ENCODE measurements around the gene AIG1. TPM values are rescaled to one million over a fixed set of nuclear protein-coding genes. Genes with fewer than 3 reads are reported as not detected.
"Not testable (repeated sequence)": the region's sequence is repeated elsewhere in the genome, so short reads cannot be mapped to it uniquely, and the experiment has no call there.

The AIG1 gene
- total RNA-seq, 4 donors from 2014 or later = 18.1 to 47.3 (median 22.9) TPM

DNA sequence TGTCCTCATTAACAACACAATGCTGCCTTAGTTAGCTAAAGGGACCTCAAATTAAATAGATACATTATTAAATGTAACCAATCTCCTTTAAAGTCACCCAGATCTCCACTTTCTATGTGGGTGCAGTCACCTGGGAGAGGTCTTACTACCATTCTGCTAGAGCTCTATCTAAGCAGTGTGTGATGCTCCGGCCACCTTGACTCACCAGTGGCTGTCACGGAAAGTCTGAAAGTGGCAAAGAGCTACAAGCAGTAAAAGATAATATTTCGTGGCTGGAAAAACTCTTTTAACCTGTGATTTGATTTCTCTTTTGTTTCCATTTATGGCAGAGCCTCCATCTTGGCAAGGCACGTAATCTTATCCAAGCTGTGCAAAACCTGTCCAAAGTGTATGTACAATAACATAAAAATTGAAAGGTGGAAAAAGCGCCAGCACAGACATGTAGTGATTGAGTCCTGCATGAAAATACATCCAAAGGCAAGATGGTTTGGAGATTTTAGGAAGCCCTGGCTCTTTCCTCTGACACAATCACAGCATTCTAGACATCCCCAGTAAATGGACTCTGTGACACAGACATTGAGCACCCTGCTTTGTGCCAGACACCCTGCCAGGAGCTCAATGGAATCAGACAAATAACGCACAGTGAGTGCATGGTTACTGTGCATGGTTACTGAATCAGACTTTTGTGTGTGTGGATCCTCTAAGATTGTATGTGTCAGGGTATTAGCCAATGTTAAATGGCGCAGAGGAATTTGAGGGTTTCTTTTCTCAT is 273.2 kb downstream of the AIG1 start:
- no peak for ATAC-seq (ENCODE audit: low FRiP score)

DNA sequence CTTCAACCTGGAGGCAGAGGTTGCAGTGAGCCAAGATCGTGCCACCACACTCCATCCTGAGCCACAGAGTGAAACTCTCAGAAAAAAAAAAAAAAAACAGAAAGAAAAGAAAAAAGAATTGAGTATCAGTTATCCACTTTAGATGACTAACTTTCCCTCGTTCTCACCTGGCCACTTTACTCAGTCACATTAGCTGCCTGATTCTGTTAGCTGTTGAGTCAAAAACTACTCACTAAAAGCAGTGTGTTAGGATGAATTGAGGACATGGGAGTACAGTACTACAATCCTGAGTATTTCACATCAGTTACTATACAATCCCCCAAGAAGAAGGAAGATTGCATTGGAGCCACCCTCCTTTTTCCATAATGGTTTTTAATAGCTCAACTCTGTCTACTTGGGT is 275.2 kb downstream of the AIG1 start:
- DNase-seq (ENCODE audit: low spot score) = no peak
- no peak for ATAC-seq (ENCODE audit: low FRiP score)
- TF ChIP-seq, protein P1, sequence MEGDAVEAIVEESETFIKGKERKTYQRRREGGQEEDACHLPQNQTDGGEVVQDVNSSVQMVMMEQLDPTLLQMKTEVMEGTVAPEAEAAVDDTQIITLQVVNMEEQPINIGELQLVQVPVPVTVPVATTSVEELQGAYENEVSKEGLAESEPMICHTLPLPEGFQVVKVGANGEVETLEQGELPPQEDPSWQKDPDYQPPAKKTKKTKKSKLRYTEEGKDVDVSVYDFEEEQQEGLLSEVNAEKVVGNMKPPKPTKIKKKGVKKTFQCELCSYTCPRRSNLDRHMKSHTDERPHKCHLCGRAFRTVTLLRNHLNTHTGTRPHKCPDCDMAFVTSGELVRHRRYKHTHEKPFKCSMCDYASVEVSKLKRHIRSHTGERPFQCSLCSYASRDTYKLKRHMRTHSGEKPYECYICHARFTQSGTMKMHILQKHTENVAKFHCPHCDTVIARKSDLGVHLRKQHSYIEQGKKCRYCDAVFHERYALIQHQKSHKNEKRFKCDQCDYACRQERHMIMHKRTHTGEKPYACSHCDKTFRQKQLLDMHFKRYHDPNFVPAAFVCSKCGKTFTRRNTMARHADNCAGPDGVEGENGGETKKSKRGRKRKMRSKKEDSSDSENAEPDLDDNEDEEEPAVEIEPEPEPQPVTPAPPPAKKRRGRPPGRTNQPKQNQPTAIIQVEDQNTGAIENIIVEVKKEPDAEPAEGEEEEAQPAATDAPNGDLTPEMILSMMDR (IDR thresholded peaks at IDR 0.05) = no peak

More for the DNA sequence above, 273.2 kb downstream of the AIG1 start:
- DNase-seq (ENCODE audit: low spot score) = no peak
- TF ChIP-seq, protein P1 (IDR thresholded peaks at IDR 0.05) = no peak

DNA sequence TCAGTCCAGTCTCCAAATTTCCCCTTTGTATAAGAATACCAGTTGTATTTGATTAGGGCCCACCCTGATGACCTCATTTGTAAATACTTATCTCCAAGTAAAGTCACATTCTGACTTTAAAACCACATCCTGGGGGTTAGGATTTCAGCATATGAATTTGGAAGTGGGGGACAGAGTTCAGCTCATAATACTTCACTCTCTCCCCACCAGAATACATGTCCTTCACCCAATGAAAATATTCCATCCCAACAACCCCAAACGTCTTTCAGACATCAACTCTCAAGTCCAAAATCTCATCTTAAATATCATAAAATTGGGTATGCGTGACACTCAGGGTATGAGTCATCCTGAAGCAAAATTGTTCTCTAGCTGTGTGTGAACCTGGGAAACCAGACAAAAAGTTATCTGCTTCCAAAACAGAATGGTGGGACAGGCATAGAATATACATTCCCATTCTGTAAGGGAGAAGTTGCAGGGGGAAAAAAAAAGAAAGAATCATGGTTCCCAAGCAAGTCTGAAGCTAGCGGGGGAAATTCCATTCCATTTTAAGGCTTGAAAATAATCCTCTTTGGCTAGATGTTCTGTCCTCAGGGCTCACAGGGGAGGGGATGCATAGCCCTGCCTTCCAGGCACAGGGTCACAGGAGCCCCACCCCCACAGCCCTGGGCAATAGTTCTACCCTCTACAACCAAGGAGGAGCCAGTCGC is 275.9 kb downstream of the AIG1 start:
- TF ChIP-seq, protein P1 (IDR thresholded peaks at IDR 0.05) = no peak
- no peak for ATAC-seq (ENCODE audit: low FRiP score)
- no peak for DNase-seq (ENCODE audit: low spot score)

DNA sequence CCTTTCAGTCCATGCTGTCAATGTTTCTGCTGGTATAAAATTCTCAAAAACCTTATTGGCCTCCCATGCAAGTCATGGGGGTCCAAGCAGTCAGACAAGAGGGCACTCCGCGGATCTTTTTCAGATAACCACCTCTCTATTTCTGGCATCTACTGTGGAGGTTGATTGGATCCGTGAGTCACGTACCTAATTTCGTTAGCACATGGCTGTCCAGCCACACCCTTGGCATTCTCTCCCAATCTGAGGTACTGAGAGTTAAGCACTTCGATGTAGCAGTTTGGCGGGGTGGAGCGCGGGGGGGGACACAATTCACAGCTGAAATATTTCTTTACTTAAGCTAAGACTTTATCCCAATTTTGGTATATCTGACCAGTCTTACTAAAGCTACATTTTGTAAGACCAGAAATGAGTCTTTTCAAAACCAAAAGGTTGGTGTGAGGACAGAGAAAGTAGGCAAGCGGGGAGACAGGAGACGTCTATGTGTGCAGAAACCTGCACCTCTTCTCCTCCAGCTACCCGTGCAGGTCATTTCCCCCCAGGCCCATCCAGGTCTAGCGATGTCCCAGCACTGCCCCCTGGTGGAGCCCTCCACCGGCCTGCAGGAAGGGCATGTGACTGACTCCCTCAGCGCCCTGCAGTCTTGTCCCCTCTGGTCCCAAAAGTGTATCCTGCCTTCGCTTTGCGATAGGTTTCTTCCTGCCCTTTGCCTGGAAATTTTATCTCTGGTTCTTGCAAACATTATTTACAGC is 276.7 kb downstream of the AIG1 start:
- TF ChIP-seq, protein P1 (IDR thresholded peaks at IDR 0.05) = no peak
- DNase-seq (ENCODE audit: low spot score) (no peak), ATAC-seq (ENCODE audit: low FRiP score) (no peak)

DNA sequence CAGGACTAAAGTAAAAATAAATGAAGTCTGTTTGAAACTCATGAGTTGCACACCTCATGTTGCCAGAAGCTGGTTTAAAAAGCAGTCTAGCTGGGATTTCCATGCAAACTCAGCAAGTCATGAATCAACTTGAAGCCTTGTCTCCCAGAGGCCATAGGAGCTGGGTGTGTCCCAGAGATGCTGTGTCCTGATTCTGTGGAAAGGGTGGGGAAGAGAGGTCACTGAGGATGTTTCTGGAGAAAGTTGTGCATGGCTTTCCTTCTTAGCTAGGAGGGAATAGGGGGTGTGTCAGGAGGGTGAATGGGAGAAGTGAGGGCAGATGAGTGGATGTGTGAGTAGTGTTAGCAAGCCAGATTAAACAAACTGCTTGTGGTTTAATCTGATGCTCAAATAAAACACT is 278.5 kb downstream of the AIG1 start:
- DNase-seq (ENCODE audit: low spot score) (no peak), ATAC-seq (ENCODE audit: low FRiP score) (no peak)
- TF ChIP-seq, protein P1 (IDR thresholded peaks at IDR 0.05) = no peak

DNA sequence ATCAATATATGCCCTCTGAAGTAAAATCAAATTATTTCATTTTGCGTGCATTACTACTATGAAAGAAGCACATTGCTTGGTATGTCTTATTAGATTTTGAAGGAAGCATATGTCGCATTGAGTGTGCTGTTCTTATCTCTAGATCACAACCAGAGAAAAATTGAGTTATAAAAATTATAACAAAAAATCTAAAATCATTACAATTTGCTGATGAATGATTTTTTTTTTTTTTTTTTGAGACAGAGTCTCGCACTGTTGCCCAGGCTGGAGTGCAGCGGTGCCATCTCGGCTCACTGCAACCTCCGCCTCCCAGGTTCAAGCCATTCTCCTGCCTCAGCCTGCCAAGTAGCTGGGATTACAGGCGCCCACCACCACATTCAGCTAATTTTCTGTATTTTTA is 284.8 kb downstream of the AIG1 start:
- not testable (repeated sequence) for ATAC-seq (ENCODE audit: low FRiP score); DNase-seq (ENCODE audit: low spot score)

DNA sequence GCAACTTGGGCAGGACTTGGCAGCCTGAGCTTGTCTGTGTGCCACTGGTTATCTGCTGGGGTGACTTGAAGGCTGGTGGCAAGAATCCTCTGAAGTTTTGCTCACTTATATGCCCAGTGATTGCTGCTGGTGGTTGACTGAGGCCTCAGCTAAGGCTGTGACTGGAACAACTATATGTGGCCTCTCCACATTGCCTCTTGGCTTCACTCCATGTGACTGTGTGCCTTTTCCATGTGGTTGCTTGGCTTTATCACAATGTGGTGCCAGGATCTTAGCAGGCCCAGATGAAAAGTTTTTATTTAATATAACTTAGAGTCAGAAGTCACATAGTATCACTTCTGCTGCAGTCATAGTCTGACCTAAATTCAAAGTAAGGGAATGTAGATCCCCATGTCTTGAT is 285.3 kb downstream of the AIG1 start:
- no peak for ATAC-seq (ENCODE audit: low FRiP score)
- TF ChIP-seq, protein P1 (IDR thresholded peaks at IDR 0.05) = no peak
- no peak for DNase-seq (ENCODE audit: low spot score)

All from omental fat pad (tissue), 4 donors.